Karpas-422 (cell line): ENCODE data around the gene RHBDD2. TPM values are rescaled to one million over a fixed set of nuclear protein-coding genes. Genes with fewer than 3 reads are reported as not detected.
A peak's percentile ranks its signal among the peaks of the same experiment; 100 is the strongest.

Experiments
- DNase-seq: peaks from one replicate; pipeline ENCODE4 v3.0.0-alpha.2; 2015
- H2AFZ ChIP-seq: fragments of 200-600 bp; sonication (generic); 2 replicates; pipeline ENCODE4 v1.6.1; 2014; ENCODE audit warnings: antibody characterized with exemption, low read length, mixed read lengths
- H3K27ac ChIP-seq: fragments of 200-600 bp; sonication (generic); 2 replicates; pipeline ENCODE4 v1.5.1; 2014; ENCODE audit warnings: mild to moderate bottlenecking, low read length, moderate library complexity
- H3K27me3 ChIP-seq: fragments of 200-600 bp; sonication (generic); 2 replicates; pipeline ENCODE4 v1.6.1; 2014; ENCODE audit warnings: low read length, mixed read lengths
- H3K36me3 ChIP-seq: fragments of 200-600 bp; sonication (generic); 2 replicates; pipeline ENCODE4 v1.6.1; 2014; ENCODE audit warnings: low read length, mixed read lengths; ENCODE audit not compliant: insufficient read depth
- H3K4me1 ChIP-seq: fragments of 200-600 bp; sonication (generic); 2 replicates; pipeline ENCODE4 v1.6.1; 2014; ENCODE audit warnings: mild to moderate bottlenecking, low read length, mixed read lengths
- H3K4me2 ChIP-seq: fragments of 200-600 bp; sonication (generic); 2 replicates; pipeline ENCODE4 v1.6.1; 2014; ENCODE audit warnings: low read length, low read depth, mild to moderate bottlenecking; ENCODE audit not compliant: poor library complexity, severe bottlenecking
- H3K4me3 ChIP-seq: fragments of 200-600 bp; sonication (generic); 2 replicates; pipeline ENCODE4 v1.5.1; 2014; ENCODE audit warnings: mild to moderate bottlenecking, antibody characterized with exemption, low read length, mixed read lengths
- H3K79me2 ChIP-seq: fragments of 200-600 bp; sonication (generic); 2 replicates; pipeline ENCODE4 v1.6.1; 2014; ENCODE audit warnings: mild to moderate bottlenecking, low read length, mixed read lengths
- H3K9ac ChIP-seq: fragments of 200-600 bp; sonication (generic); 2 replicates; pipeline ENCODE4 v1.6.0; 2014; ENCODE audit warnings: low read length
- H3K9me2 ChIP-seq: fragments of 200-600 bp; sonication (generic), shearing (Covaris generic); replicated peaks from 2 replicates; pipeline ENCODE4 v1.6.0; 2014; ENCODE audit warnings: mild to moderate bottlenecking, low read length, moderate library complexity; ENCODE audit not compliant: insufficient read depth
- H3K9me3 ChIP-seq: fragments of 300-700, 200-600 bp; sonication (generic); 2 replicates; pipeline ENCODE4 v1.6.1; 2014; ENCODE audit warnings: low read length, mixed read lengths
- H4K20me1 ChIP-seq: fragments of 200-600 bp; sonication (generic); 2 replicates; pipeline ENCODE4 v1.6.1; 2014; ENCODE audit warnings: mild to moderate bottlenecking, antibody characterized with exemption, low read length, low read depth; ENCODE audit not compliant: insufficient read depth
- total RNA-seq: library from RNA; depleted of rRNA; stranded (reverse); fragments of >200 nt; shearing (Covaris generic); gene quantifications from 2 replicates; pipeline ENCODE4 v1.2.3, GENCODE V29; 2014; ENCODE audit warnings: low replicate concordance

RHBDD2 gene
- total RNA-seq, 1 experiment from 2014 or later: 35.2 TPM

- Histone ChIP-seq H3K9ac (peak overlapping the region; percentile 87), H3K9me3 (no peaks in the 10 kb centered on the region), H3K4me2 (peak overlapping the region; percentile 96), H4K20me1 (no peaks in the 10 kb centered on the region), H3K4me3 (peak overlapping the region; percentile 84), H3K79me2 (peaks cover 10% of the 10 kb centered on the region; the same call in 1 of the 2 replicates), H3K27ac (no peak overlapping the region), H3K36me3 (no peaks in the 10 kb centered on the region), H3K27me3 (no peaks in the 10 kb centered on the region), H3K9me2 (no peaks in the 10 kb centered on the region), H3K4me1 (peaks cover 21% of the 10 kb centered on the region), H2AFZ (peak overlapping the region; percentile 95)
- DNase-seq: peak; percentile 51
Observed at GRCh38 chr7:75914169-75914654, 35.4 kb downstream of the RHBDD2 start.

- Histone ChIP-seq H3K27ac (no peak within 1 kb of the TSS), H3K4me3 (peak within 1 kb of the TSS; percentile 84), H3K9me3 (no peaks in the 10 kb centered on the region), H3K4me1 (peaks cover 21% of the 10 kb centered on the region), H3K4me2 (peak within 1 kb of the TSS; percentile 96), H2AFZ (peak within 1 kb of the TSS; percentile 95), H3K27me3 (no peaks in the 10 kb centered on the region), H3K36me3 (no peaks in the 10 kb centered on the region), H4K20me1 (no peaks in the 10 kb centered on the region), H3K79me2 (peaks cover 15% of the 10 kb centered on the region; the same call in 1 of the 2 replicates), H3K9me2 (no peaks in the 10 kb centered on the region), H3K9ac (peak within 1 kb of the TSS; percentile 88)
- DNase-seq: peak; percentile 97
Observed at GRCh38 chr7:75914655-75915415, 36.0 kb downstream of the RHBDD2 start, which contains the start of gene POR. TSS of gene POR (plus strand) at chr7:75915155. CDS start at chr7:75954002, 38,847 bp downstream.

GRCh38 chr7:75915416-75916156, 36.8 kb downstream of the RHBDD2 start:
- Histone ChIP-seq H3K4me2 (peak overlapping the region; percentile 96), H2AFZ (peak overlapping the region; percentile 85; the same call in 1 of the 2 replicates), H3K27ac (no peak overlapping the region), H3K9me3 (no peaks in the 10 kb centered on the region), H3K79me2 (peaks cover 17% of the 10 kb centered on the region; the same call in 1 of the 2 replicates), H3K9me2 (no peaks in the 10 kb centered on the region), H3K4me1 (peaks cover 21% of the 10 kb centered on the region), H3K36me3 (no peaks in the 10 kb centered on the region), H4K20me1 (no peaks in the 10 kb centered on the region), H3K27me3 (no peaks in the 10 kb centered on the region), H3K4me3 (peak overlapping the region; percentile 84), H3K9ac (peak overlapping the region; percentile 88)
- DNase-seq: peak; percentile 58

GRCh38 chr7:75916259-75916658, 37.4 kb downstream of the RHBDD2 start:
- Histone ChIP-seq H3K27me3 (no peaks in the 10 kb centered on the region), H2AFZ (no peak overlapping the region), H3K79me2 (peaks cover 19% of the 10 kb centered on the region; the same call in 1 of the 2 replicates), H3K27ac (no peak overlapping the region), H3K9me3 (no peaks in the 10 kb centered on the region), H3K4me3 (peak overlapping the region; percentile 84), H3K36me3 (no peaks in the 10 kb centered on the region), H4K20me1 (no peaks in the 10 kb centered on the region), H3K9me2 (no peaks in the 10 kb centered on the region), H3K4me1 (peaks cover 21% of the 10 kb centered on the region), H3K9ac (peak overlapping the region; percentile 88), H3K4me2 (peak overlapping the region; percentile 96)
- DNase-seq: no peak

- Histone ChIP-seq H3K9me2 (no peaks in the 10 kb centered on the region), H3K4me3 (no peak overlapping the region), H3K79me2 (peaks cover 21% of the 10 kb centered on the region; the same call in 1 of the 2 replicates), H3K9ac (no peak overlapping the region), H3K9me3 (no peaks in the 10 kb centered on the region), H3K4me1 (peaks cover 21% of the 10 kb centered on the region), H3K27ac (no peak overlapping the region), H3K36me3 (no peaks in the 10 kb centered on the region), H3K27me3 (no peaks in the 10 kb centered on the region), H2AFZ (no peak overlapping the region), H4K20me1 (no peaks in the 10 kb centered on the region), H3K4me2 (peak overlapping the region; percentile 96)
- no peak for DNase-seq
Observed at GRCh38 chr7:75916685-75917634, 38.1 kb downstream of the RHBDD2 start.

GRCh38 chr7:75920431-75921161, 41.8 kb downstream of the RHBDD2 start:
- Histone ChIP-seq H3K27me3 (no peaks in the 10 kb centered on the region), H3K4me3 (no peak overlapping the region), H3K9me2 (no peaks in the 10 kb centered on the region), H2AFZ (no peak overlapping the region), H4K20me1 (no peaks in the 10 kb centered on the region), H3K27ac (no peak overlapping the region), H3K79me2 (peaks cover 28% of the 10 kb centered on the region; the same call in 1 of the 2 replicates), H3K4me2 (no peak overlapping the region), H3K9ac (no peak overlapping the region), H3K4me1 (peaks cover 9% of the 10 kb centered on the region), H3K36me3 (no peaks in the 10 kb centered on the region), H3K9me3 (no peaks in the 10 kb centered on the region)
- no peak for DNase-seq

- H3K4me1 ChIP-seq: 0 out of 2 replicates have a peak, but pooled peaks cover under 1% of the 10 kb centered on the region
- H3K9ac ChIP-seq: no peak overlapping the region
- H3K4me2 ChIP-seq: no peak overlapping the region
- no peaks in the 10 kb centered on the region for H3K36me3 ChIP-seq
- DNase-seq: no peak
- H2AFZ ChIP-seq: no peak overlapping the region
- H4K20me1 ChIP-seq: no peaks in the 10 kb centered on the region
- no peaks in the 10 kb centered on the region for H3K27me3 ChIP-seq
- no peak overlapping the region for H3K4me3 ChIP-seq
- H3K9me2 ChIP-seq: no peaks in the 10 kb centered on the region
- no peaks in the 10 kb centered on the region for H3K9me3 ChIP-seq
- peaks cover 28% of the 10 kb centered on the region; the same call in 1 of the 2 replicates for H3K79me2 ChIP-seq
- H3K27ac ChIP-seq: no peak overlapping the region
Observed at GRCh38 chr7:75921479-75921878, 42.6 kb downstream of the RHBDD2 start.
